LNCaP clone FGC (cell line): ENCODE data around the gene SLC38A3.

Experiments
- DNase-seq: peaks from one replicate; pipeline ENCODE4 v3.0.0-alpha.2; 2011; ENCODE audit warnings: low read depth
- H3K4me3 ChIP-seq: 2 replicates; pipeline ENCODE4 v1.5.1; 2011; ENCODE audit warnings: mild to moderate bottlenecking, low read depth, low read length, control low read depth
- CTCF ChIP-seq: IDR thresholded peaks from 2 replicates; pipeline ENCODE4 v1.5.1; 2012; ENCODE audit warnings: mild to moderate bottlenecking; ENCODE audit not compliant: control insufficient read depth, insufficient read depth; ENCODE audit errors: extremely low read depth

The SLC38A3 gene

GRCh38 chr3:50194903-50195500, 10.1 kb upstream of the SLC38A3 start:
- DNase-seq, result no peak
- H3K4me3 ChIP-seq, result no peak overlapping the region

GRCh38 chr3:50195501-50196252, 9.4 kb upstream of the SLC38A3 start:
- no peak for TF ChIP-seq CTCF
- no peak for DNase-seq
- H3K4me3 ChIP-seq, result no peak overlapping the region

More at GRCh38 chr3:50194903-50195500, 10.1 kb upstream of the SLC38A3 start:
- TF ChIP-seq CTCF, result no peak

GRCh38 chr3:50196253-50196801, 8.7 kb upstream of the SLC38A3 start:
- H3K4me3 ChIP-seq, result no peak overlapping the region
- DNase-seq, result no peak
- no peak for TF ChIP-seq CTCF

GRCh38 chr3:50201573-50202315, 3.3 kb upstream of the SLC38A3 start:
- H3K4me3 ChIP-seq, result no peak overlapping the region
- no peak for DNase-seq
- no peak for TF ChIP-seq CTCF

GRCh38 chr3:50202353-50203112, 2.5 kb upstream of the SLC38A3 start:
- no peak for DNase-seq
- H3K4me3 ChIP-seq, result no peak overlapping the region
- no peak for TF ChIP-seq CTCF

GRCh38 chr3:50203113-50203808, 1.8 kb upstream of the SLC38A3 start:
- no peak for TF ChIP-seq CTCF
- DNase-seq, result no peak
- no peak overlapping the region for H3K4me3 ChIP-seq
